GM18520 (cell line): ENCODE results near the gene NOXA1.

Source experiments
- ATAC-seq: cut with Tn5 transposase; IDR thresholded peaks from one replicate; pipeline ENCODE4 v1.9.1; 2021; ENCODE audit not compliant: unreplicated experiment

The NOXA1 gene

DNA sequence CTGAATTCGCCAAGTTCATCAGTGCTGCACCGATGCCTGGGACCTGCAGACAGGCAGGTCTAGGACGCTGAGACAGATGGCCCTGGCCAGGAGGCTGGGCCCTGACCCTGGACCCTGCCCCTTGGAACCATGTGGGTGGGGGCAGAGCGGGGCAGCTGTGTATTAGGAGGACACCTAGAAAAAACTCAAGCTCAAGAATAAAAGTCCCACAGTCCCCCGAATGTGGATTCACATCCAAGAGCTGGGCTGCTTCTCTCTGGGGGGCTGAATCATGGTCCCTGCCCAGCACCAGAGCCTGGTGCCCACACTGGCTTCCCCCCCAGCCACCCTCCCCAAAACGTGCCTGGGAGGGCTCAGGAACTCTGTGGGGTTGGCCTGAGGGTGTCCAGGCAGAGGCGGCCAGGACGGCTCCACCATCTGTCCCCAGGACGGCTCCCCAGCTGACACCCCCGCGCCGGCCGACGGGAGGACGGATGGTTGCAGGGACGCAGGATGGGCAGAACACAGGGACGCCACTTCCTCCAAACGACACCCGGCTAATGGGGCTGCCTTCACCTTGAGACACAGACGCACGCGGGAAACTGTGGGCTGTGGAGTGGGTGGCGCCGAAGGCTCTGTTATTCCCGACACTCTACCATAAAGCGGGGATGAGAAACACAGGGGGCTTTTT is 35.2 kb upstream of the NOXA1 start:
- ATAC-seq: no peak

- ATAC-seq: no peak
Measured at GRCh38 chr9:137388589-137389427, 34.4 kb upstream of the NOXA1 start.

- ATAC-seq: no peak
Measured at GRCh38 chr9:137389428-137389746, 33.8 kb upstream of the NOXA1 start.

GRCh38 chr9:137390553-137391410 is 32.4 kb upstream of the NOXA1 start:
- no peak for ATAC-seq

DNA sequence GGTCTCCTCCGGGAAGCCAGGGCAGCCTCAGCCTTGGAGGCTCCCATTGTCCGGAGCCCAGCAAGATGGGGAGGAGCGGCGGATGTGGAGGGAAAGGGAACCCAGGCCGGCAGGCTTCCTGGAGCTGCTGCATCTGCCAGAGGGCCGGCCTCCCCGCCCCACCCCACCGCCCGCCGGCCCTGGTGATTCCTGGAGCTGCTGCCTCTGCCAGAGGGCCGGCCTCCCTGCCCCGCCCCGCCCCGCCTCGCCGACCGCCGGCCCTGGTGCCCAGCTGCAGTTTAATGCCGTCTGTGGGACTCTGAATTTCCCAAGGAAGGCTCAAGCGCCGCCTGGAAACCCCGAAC is 31.8 kb upstream of the NOXA1 start:
- no peak for ATAC-seq

DNA sequence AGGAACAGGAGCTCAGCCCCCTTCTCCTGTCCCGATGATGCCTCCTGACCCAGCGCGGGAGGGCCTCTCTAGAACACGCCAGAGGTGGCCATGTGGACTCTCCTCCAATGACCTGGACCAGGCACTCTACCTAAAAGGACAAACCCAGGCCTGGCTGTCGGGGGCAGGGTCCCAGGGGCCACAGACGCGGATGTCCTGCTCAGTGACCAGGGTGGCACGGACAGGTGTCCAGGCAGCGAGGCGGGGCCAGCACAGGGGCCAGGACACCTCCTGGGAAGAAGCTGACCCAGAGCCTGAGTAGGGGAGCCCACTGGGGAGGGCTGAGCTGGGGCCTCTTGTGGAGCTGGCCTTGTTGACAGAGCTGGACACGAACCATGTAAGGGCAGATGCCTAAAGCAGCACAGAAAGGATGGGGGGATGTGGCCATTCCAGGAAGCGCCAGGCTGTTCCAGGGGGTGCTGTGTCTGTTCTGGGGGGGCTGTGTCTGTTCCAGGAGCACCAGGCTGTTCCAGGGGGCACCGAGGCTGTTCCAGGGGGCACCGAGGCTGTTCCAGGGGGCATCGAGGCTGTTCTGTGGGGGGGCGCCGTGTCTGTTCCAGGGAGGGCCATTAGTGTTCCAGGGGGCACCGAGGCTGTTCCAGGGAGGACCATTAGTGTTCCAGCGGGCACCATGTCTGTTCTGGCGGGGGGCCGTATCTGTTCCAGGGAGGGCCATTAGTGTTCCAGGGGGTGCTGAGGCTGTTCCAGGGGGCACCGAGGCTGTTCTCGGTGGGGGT is 30.8 kb upstream of the NOXA1 start:
- ATAC-seq: no peak

DNA sequence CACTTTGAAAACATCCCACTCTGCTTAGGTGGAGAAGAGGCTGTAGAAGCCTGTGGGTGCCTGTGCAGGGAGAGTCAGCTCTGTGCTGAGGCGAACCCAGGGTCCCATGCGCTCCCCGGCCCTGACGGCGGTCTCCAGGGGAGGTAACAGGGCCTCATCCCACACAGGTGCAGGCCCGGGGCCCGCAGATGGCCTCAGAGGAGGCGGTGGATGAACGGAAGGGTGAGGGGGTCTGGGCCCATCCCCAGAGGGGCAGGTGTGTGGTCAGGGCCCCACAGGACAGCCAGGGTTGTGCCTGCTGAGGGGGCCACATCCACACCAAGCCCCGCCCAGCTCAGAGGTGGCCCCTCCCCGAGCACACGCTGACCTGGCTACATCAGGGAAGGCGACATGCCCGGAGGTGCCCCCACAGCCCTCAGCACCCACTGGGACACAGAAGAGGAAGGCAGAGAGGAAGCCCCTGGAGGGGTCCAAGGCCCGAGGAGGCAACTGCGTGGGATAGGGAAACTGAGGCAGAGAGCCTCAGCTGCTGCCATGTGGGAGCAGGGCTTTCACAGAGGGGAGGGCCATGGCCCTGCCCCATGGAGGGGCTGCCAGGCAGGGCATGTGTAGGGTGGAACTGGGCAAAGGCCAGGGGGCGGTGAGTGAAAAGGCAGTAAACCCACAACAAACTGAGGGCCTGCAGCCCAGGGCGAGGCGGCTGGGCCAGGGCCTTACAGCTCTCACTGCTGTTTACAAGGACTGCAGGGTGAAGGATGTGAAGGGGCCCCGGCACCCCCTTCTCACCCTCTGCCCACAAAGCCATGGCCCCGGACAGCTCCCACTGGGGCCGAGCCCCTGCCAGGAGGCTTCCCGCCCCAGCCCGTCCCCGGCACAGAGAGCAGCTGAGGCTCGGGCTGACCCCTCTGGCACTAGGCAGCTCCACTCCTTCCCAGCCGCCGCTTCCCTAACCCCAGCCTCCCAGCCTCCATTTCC is 29.7 kb upstream of the NOXA1 start:
- no peak for ATAC-seq

GRCh38 chr9:137394866-137395665 is 28.1 kb upstream of the NOXA1 start:
- no peak for ATAC-seq

DNA sequence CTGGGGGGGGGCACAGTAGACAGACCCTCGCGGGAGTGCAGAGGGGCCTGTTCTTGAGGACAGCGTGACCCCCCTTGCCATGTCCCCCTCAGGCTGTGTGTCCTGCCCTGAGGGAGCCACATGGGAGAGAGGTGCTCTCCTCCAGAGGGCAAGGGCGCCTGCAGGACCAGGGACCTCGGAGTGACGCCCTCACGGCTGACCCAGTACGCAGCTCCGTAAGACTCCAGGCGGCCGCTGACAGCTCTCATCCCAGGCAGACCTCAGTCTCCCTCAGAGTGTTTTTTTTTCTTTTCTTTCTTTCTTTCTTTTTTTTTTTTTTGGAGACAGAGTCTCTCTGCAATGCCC is 27.6 kb upstream of the NOXA1 start:
- ATAC-seq: no peak

GRCh38 chr9:137396227-137396626 is 27.0 kb upstream of the NOXA1 start:
- ATAC-seq: no peak

DNA sequence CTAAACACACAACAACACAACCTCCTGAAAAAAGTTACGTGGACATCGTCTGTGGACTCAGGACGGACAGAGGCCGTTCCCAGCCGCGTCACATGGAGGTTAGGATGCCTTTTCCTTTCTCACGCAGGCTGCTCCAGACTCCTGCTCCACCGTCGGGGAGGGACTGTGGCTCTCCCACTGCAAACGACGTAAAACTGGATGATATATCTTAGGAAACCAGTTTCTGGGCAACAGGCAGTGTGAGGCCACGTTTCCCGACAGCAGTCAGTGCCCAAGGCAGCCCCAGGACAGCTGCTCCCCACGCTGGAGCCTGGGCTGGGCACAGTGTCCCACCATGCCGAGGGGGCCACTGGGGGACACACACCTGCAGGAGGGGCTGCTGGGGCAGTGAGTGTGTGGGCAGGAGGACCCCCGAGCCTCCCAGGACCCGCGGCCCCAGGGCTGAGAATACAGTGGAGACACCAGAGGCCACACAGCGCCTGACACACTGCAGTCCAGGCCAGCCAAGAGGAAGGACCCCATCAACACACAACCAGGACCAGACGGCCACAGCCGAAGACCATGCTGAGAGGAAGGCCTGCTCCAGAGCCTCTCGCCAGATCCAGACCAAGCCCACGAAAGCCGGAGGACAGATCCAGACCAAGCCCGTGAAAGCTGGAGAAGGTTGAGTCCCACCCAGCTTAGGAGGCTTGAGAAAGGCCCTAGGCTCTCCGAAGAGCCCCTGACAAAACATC is 26.4 kb upstream of the NOXA1 start:
- ATAC-seq: no peak

- ATAC-seq: no peak
Measured at GRCh38 chr9:137397675-137398423, 25.3 kb upstream of the NOXA1 start.

DNA sequence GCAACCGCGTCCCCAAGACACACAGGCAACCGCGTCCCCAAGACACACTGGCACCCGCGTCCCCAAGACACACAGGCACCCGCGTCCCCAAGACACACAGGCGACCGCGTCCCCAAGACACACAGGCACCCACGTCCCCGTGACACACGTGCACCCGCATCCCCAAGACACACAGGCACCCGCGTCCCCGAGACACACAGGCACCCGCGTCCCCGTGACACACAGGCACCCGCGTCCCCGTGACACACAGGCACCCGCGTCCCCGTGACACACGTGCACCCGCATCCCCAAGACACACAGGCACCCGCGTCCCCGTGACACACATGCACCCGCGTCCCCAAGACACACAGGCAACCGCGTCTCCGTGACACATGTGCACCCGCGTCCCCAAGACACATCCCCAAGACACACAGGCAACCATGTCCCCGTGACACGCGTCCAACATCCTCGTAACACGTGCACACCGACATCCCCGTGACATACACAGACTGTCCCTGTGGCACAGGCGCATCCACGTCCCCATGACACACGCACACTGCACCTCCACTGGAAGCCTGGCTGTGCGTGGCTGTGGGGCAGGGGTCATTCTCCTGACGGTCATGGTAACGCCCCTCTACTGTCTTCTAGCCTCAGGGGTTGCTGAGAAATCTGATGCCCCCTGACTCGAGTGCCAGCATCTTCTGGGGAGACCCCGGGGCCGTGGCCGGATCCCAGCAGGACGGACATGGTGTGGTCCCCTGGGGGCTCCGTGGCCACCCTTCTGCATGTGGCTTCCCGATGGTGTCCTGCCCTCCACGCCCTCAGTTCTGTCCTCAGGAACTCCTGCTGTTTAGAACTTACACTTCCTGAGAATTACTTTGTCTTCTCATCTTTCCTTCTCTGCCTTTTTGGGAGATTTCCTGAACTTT is 24.4 kb upstream of the NOXA1 start:
- ATAC-seq: no peak

- no peak for ATAC-seq
Measured at GRCh38 chr9:137402746-137403145, 20.4 kb upstream of the NOXA1 start.

GRCh38 chr9:137403269-137403668 is 19.9 kb upstream of the NOXA1 start:
- ATAC-seq: no peak

GRCh38 chr9:137404961-137405567 is 18.1 kb upstream of the NOXA1 start:
- ATAC-seq: no peak
